Measurements from ENCODE around the gene CACFD1.

Gene CACFD1

GRCh38 chr9:133485531-133486260 is 25.9 kb downstream of the CACFD1 start:
- DNase-seq: peak; percentile 32

- DNase-seq: no peak
Observed at GRCh38 chr9:133487331-133487725, 27.6 kb downstream of the CACFD1 start.

GRCh38 chr9:133488686-133489252 is 29.0 kb downstream of the CACFD1 start:
- DNase-seq: no peak

- no peak for DNase-seq
Observed at GRCh38 chr9:133489253-133490190, 29.7 kb downstream of the CACFD1 start.

- no peak for DNase-seq
Observed at GRCh38 chr9:133490201-133490681, 30.5 kb downstream of the CACFD1 start.

GRCh38 chr9:133490865-133491655 is 31.3 kb downstream of the CACFD1 start:
- DNase-seq: no peak

- no peak for DNase-seq
Observed at GRCh38 chr9:133491656-133491925, 31.8 kb downstream of the CACFD1 start.

GRCh38 chr9:133492061-133493021 is 32.6 kb downstream of the CACFD1 start:
- no peak for DNase-seq

- DNase-seq: no peak
Observed at GRCh38 chr9:133493428-133493827, 33.6 kb downstream of the CACFD1 start.

- no peak for DNase-seq
Observed at GRCh38 chr9:133493845-133494540, 34.2 kb downstream of the CACFD1 start.

- no peak for DNase-seq
Observed at GRCh38 chr9:133494636-133495326, 35.0 kb downstream of the CACFD1 start.

GRCh38 chr9:133495327-133496293 is 35.8 kb downstream of the CACFD1 start:
- DNase-seq: no peak

GRCh38 chr9:133496861-133497842 is 37.4 kb downstream of the CACFD1 start:
- no peak for DNase-seq

GRCh38 chr9:133499132-133499891 is 39.5 kb downstream of the CACFD1 start:
- no peak for DNase-seq

- DNase-seq: no peak
Observed at GRCh38 chr9:133499892-133500270, 40.1 kb downstream of the CACFD1 start.

GRCh38 chr9:133502112-133502511 is 42.3 kb downstream of the CACFD1 start:
- DNase-seq: no peak

- DNase-seq: no peak
Observed at GRCh38 chr9:133505186-133505830, 45.5 kb downstream of the CACFD1 start.

All from CD4-positive, alpha-beta T cell treated with Interleukin-17A for 4 hours (primary cell).